Skeletal muscle satellite cell (primary cell): ENCODE results near the gene RAPGEF1. TPM values are rescaled to one million over a fixed set of nuclear protein-coding genes. Genes with fewer than 3 reads are reported as not detected.
A peak's percentile ranks its signal among the peaks of the same experiment; 100 is the strongest.

Experiments used
- H3K27me3 ChIP-seq: 2 replicates; pipeline ENCODE4 v1.7.0; 2013; ENCODE audit warnings: low read length; ENCODE audit not compliant: control insufficient read depth, insufficient read depth
- H3K36me3 ChIP-seq: 2 replicates; pipeline ENCODE4 v1.7.0; 2013; ENCODE audit warnings: mild to moderate bottlenecking, control low read depth, low read length; ENCODE audit not compliant: insufficient read depth
- H3K4me1 ChIP-seq: 2 replicates; pipeline ENCODE4 v1.7.0; 2013; ENCODE audit warnings: low read length; ENCODE audit not compliant: control insufficient read depth, insufficient read depth
- H3K4me2 ChIP-seq: 2 replicates; pipeline ENCODE4 v1.7.0; 2013; ENCODE audit warnings: mild to moderate bottlenecking, low read length
- H3K4me3 ChIP-seq: 2 replicates; pipeline ENCODE4 v1.7.0; 2013; ENCODE audit warnings: low read length
- H3K9ac ChIP-seq: 2 replicates; pipeline ENCODE4 v1.7.0; 2013; ENCODE audit warnings: mild to moderate bottlenecking, low read depth, low read length, moderate library complexity
- H3K9me3 ChIP-seq: replicated peaks from 2 replicates; pipeline ENCODE4 v1.7.0; 2013; ENCODE audit warnings: mild to moderate bottlenecking, control low read depth, low read length
- small RNA-seq: library from RNA; depleted of rRNA; stranded (forward); fragments of <200 nt; gene quantifications from one replicate; pipeline ENCODE3, GENCODE V24; 2012

RAPGEF1 gene

DNA sequence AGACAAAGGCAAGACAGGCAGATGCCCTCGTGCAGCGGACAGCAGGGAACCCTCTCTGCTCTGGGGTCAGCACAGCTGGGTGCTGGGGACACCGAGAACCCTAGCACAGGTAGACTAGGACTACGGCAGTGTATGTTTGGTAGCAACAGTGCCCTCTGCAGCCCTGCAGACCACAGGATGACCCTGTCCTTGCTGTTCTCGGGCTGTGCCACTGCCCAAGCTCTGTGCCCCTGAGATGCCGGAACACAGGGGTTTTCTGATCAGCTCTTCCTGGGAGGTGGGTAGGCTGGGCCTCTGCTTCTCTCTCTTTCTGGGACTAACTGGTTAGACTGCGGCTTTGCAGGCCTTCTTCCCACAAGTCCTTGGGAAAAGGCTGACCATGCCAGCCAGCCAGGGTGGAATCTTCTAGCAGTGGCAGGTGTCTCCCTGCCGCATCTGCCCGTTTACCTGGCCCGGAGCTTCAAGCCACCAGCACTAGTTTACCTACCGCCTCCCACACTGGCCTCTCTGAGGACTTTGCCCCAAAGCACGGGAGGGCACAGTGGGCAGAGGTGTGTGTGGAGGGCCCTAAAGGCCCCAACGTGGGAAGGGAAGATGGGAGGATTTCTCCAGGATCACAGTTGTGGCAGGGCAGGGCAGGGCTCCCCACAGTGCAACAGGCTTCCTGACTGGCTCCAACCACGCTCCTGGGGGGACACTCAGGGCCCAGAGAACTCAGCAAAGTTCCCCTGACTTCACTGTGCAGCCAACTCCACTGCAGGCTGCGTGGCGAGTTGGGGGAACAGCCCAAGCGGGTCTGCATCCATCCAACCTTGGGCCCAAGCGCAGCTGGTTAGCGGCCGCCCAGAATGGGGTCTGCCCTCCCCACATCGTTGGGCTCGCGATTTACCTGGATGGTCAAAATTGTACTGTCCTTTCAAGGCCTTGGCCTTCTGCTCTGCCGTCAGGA lies 210.0 kb downstream of the RAPGEF1 start:
- peaks cover 35% of the 10 kb centered on the region for H3K36me3 ChIP-seq
- peak overlapping the region; percentile 78 for H3K4me3 ChIP-seq
- H3K4me1 ChIP-seq: peaks cover 14% of the 10 kb centered on the region
- no peaks in the 10 kb centered on the region for H3K9me3 ChIP-seq
- H3K9ac ChIP-seq: peak overlapping the region; percentile 92
- H3K27me3 ChIP-seq: no peaks in the 10 kb centered on the region
- peak overlapping the region; percentile 91 for H3K4me2 ChIP-seq

DNA sequence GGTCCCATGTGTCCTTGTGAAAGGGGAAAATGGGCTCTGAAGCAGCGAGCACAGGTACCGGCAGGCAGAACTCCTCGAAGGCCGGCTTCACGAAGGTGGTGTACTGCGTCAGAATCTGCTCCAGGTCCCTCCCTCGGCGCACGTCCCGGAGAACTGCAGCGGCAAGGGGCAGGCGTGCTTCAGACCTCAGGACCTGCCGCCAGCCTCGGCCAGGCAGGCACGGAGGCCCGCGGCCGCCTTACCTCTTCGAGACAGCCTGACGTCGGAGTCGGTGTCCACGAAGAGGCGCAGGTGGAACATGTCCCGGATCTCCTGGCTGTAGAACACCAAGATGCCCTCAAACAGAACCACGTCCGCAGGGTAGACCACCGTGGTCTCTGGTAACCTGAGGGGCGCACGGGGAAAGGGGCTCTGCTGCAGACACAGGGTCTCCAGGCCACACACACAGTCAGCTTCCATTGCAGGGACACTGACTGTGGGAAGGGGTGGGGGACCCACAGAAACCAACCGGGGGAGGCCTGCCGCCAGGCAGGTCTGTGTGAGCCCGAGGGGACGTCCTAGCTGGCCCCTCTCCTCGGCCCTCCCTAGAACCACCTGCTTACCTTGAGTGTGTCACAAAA lies 210.9 kb downstream of the RAPGEF1 start:
- Histone ChIP-seq H3K4me1 (peaks cover 14% of the 10 kb centered on the region), H3K4me3 (no peak overlapping the region), H3K9me3 (no peaks in the 10 kb centered on the region), H3K9ac (no peak overlapping the region), H3K36me3 (peaks cover 44% of the 10 kb centered on the region), H3K4me2 (no peak overlapping the region), H3K27me3 (no peaks in the 10 kb centered on the region)

DNA sequence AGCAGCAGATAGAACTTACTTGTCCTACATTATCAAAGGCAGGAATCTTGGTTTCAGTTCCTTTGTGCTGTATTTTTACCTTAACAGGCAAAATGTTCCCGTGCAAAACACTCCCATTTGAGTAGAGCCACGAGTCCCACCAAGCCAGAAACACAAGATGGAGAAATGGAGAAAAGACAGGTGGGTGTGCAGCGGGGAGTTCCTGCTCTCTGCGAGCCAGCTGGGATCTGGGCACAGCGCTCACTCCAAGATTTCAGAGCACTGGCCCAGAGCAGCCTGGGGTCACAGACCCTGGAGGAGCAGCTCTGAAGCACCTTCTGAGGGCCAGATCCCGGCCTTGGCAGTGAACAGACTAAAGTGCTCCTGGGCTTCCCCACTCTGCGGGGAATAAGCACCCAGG lies 211.7 kb downstream of the RAPGEF1 start:
- H3K4me3 ChIP-seq: no peak overlapping the region
- no peaks in the 10 kb centered on the region for H3K9me3 ChIP-seq
- peaks cover 14% of the 10 kb centered on the region for H3K4me1 ChIP-seq
- peaks cover 52% of the 10 kb centered on the region for H3K36me3 ChIP-seq
- H3K4me2 ChIP-seq: no peak overlapping the region
- H3K9ac ChIP-seq: no peak overlapping the region
- H3K27me3 ChIP-seq: no peaks in the 10 kb centered on the region

Small RNAs within 50 kb of the gene (small RNA-seq; reads per million reads assigned to genes)
- gene EIF4A1P3 (not detected), gene RF00272 (not detected), gene RN7SL328P (not detected)
